Ammon's horn (tissue), 1 donor: Measurements from ENCODE around the gene SLC12A9.
"Not testable (repeated sequence)": the region's sequence is repeated elsewhere in the genome, so short reads cannot be mapped to it uniquely, and the experiment has no call there.

Source experiments
- DNase-seq: peaks from one replicate; pipeline ENCODE4 v3.0.0-alpha.2; 2016; ENCODE audit warnings: low spot score

The SLC12A9 gene

GRCh38 chr7:100826514-100827329 is 25.8 kb upstream of the SLC12A9 start:
- no peak for DNase-seq

GRCh38 chr7:100827330-100828226 is 24.9 kb upstream of the SLC12A9 start, which contains the start of gene EPHB4:
Gene EPHB4 (minus strand): TSS chr7:100827523. CDS start chr7:100827030, 493 bp downstream.
- no peak for DNase-seq

DNA sequence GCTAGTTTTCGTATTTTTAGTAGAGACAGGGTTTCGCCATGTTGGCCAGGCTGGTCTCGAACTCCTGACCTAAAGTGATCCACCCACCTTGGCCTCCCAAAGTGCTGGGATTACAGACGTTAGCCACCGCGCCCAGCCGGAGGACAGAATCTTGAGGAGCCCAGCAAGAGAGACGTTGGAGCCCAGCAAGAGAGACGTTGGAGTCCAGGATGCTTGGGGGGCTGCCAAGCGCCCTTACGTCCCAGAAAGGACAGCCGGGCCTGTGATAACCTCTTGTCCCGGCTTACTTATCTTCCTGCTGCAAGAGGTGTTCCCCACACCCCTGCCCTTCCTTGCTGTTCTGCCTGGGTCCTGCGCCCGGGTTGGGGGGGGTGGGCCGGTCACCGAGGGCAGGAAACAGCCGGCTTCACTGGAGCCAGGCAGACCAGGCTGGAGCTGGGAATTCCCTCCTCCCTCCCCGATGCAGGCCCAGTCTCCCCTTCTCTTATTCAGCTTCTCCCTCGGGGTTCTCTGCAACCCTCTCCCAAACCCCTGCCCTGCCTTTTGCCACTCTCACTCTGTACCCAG is 23.3 kb upstream of the SLC12A9 start:
- no peak for DNase-seq

GRCh38 chr7:100830396-100830795 is 22.1 kb upstream of the SLC12A9 start:
- no peak for DNase-seq

DNA sequence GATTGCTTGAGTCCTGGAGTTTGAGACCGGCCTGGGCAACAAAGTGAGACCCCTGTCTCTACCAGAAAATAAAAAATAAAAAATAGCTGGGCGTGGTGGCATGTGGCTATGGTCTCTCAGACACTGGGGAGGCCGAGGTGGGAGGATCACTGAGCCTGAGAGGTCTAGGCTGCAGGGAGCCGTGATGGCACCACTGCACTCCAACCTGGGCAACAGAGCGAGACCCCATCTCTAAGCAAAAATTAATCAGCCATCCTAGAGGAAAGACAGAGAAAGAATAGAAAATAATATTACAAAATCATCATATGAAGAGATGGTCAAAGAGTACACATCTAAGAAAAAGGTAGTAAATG is 20.3 kb upstream of the SLC12A9 start:
- no peak for DNase-seq

DNA sequence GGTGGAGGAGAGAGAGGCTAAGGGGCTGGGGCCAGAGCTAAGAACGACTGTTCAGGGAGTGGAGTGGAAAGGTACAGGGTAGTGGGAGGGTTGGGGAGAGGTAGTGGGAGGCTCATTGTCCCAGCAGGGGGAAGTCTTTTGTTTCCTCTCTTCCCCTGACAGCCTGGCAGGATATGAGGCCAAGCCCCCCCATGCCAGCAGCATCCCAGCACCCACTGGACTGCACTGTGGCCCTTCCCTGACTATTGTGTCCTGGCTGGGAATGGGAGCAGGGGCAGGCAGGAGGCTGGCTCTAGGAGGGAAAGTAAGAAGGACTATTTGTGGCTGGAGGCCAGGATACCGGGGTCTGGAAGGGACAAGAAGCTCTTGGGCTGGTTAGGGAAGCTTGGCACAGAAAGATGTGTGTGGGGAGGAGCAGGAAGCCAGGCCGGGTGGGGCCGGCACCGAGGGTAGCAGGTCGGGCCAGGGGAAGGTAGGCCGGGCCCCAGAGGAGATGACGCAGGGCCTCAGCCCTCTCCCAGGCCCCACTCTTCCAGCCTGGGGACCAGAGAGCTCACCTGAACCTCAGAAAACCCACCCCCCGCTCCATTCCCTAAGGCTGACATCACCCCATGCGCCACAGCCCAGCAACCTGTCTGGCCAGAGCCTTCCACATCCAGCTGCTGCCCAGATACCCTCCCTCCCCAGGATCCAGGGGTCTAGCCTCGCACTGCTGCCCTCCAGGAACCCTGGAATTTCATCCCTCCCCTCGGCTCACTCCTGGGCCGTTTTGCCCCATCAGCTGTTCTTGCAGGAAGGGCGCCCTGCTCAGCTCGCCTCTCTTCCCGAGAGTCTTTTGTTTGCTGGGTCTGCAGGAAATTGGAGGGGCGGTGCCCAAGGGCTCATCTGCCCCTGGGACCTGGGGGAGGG is 16.4 kb upstream of the SLC12A9 start:
- DNase-seq: no peak

- DNase-seq: no peak
Observed at GRCh38 chr7:100836812-100837098, 15.8 kb upstream of the SLC12A9 start.

- DNase-seq: peak; percentile 95
Observed at GRCh38 chr7:100837099-100837836, 15.2 kb upstream of the SLC12A9 start.

- DNase-seq: no peak
Observed at GRCh38 chr7:100839361-100839760, 13.2 kb upstream of the SLC12A9 start.

- no peak for DNase-seq
Observed at GRCh38 chr7:100840470-100841100, 11.9 kb upstream of the SLC12A9 start.

DNA sequence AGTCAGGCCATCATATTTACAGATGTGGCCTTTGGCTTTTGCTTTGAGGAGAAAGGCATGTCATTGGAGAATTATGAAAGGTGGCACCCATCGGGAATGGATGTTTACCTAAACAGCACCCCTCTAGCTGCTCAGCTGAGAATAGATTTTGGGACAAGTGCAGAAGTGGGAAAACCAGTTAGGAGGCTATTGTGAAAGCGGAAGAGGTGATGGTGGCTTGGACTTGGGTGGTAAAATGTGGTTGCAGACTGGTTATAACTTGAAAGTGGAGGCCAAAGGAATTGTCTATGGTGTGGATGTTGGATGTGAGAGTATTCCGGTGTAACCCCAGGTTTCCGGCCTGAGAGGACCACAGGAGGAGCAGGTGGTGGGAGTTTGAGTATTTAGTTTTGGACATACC is 5.2 kb upstream of the SLC12A9 start:
- DNase-seq: no peak

DNA sequence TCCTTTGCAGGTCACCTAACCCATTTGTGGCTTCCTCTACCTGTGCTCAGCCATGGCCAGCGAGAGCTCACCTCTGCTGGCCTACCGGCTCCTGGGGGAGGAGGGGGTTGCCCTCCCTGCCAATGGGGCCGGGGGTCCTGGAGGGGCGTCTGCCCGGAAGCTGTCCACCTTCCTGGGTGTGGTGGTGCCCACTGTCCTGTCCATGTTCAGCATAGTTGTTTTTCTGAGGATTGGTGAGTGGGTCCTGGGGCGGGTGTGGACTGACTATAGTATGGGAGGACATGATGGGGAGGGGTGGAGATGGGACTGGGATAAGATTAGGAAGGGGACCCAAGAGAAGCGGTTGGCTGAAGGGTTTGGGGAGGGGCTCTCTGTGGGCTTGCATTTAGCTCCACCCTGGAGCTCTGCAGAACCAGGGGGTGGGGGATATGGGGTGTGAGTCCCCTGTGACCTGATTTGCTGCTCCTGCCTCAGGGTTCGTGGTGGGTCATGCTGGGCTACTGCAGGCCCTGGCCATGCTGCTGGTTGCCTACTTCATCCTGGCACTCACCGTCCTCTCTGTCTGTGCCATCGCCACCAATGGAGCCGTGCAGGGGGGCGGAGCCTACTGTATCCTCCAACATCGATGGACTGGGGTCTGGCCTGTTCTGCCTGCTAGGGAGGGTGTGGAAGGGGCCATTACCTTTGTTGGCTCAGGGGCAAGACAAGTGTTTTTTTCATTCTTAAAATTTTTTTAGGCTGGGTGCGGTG is 1.8 kb downstream of the SLC12A9 start:
- no peak for DNase-seq

- not testable (repeated sequence) for DNase-seq
Observed at GRCh38 chr7:100854899-100855298, 2.4 kb downstream of the SLC12A9 start.

DNA sequence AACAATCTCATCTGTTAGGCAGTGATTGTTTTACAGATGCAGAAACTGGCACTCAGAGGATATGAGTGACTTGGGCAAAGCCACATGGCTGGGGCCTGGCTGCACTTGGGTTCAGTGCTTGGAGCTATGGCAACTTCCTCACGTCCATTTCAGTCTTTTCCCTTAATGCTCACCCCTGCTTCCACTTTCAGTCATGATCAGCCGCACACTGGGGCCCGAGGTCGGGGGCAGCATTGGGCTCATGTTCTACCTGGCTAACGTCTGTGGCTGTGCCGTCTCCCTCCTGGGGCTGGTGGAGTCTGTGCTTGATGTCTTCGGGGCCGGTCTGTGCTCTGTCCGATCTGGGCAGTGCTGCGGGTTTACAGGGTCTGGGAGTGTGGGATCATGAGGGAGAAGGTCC is 3.0 kb downstream of the SLC12A9 start:
- no peak for DNase-seq

- DNase-seq: no peak
Observed at GRCh38 chr7:100856871-100857282, 4.4 kb downstream of the SLC12A9 start.

DNA sequence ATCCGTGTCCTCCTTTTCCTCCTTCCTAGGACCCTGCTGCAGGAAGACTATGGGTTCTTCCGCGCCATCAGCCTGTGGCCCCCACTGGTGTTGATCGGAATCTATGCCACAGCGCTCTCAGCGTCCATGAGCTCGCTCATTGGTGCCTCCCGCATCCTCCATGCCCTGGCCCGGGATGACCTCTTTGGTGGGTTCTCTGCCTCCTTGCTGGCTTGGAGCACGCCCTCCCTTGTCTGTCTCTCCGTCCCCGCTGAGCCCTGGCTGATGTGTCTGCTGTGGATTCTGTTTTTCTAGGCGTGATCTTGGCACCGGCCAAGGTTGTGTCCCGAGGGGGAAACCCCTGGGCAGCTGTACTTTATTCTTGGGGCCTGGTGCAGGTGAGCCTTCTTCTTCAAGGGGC is 7.3 kb downstream of the SLC12A9 start:
- no peak for DNase-seq

GRCh38 chr7:100860702-100861615 is 8.4 kb downstream of the SLC12A9 start:
- no peak for DNase-seq

DNA sequence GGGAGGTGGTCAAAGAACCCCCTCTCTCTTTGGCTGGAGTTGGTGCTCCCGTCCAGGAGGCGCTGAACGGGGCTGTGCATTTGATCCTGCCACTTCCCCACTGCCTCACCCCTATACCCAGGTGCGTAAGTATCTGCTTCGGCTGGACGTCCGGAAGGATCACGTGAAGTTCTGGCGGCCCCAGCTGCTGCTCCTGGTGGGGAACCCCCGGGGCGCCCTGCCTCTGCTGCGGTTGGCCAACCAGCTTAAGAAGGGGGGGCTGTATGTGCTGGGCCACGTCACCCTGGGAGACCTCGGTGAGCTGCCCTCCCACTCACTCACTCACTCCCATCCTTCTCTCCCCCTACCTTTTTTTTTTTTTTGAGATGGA is 9.1 kb downstream of the SLC12A9 start:
- DNase-seq: no peak

DNA sequence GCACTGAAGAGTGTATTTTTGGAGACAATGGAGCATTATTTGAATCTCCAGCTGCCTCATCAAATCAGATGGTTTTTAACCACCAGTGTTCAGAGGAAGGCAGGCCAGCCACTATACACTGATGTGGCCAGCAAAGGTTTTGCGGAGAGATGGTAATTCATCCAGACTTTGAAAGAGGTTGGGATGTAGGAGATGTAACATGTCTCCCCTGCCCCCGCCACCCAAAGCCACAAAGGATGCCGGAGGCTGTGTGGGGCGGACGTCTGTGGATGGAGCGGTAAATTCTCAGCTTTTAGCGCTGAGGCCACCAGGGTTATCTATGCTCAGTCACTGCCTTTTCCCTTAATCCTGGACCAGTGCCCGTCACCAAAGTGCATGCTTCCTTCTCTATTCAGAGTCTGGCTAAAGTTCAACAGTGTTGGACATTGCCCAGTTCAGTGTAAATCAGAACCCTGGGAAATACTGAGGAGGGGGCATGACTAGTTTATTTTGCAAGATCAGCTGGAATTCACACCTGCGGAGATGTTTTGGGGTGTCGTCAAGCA is 11.0 kb downstream of the SLC12A9 start:
- DNase-seq: peak; percentile 60
